ENCODE data around the gene FUT7. TPM values are rescaled to one million over a fixed set of nuclear protein-coding genes. Genes with fewer than 3 reads are reported as not detected.

FUT7 gene
- total and polyA plus RNA-seq, 2 of the 8 experiments (the other 6 are each of a cell fraction or from before 2014, with no cell fraction given) = not detected

- TF ChIP-seq CHD7 (IDR thresholded peaks at IDR 0.05; ENCODE audit: insufficient replicate concordance, low read length) (no peak), FOSL1 (IDR thresholded peaks at IDR 0.05; ENCODE audit: insufficient read depth, low read depth, low read length) (no peak), SP2 (IDR thresholded peaks at IDR 0.05; ENCODE audit: low read length) (no peak), JUN (IDR thresholded peaks at IDR 0.05; ENCODE audit: low read depth, low read length) (no peak), SAP30 (IDR thresholded peaks at IDR 0.05; ENCODE audit: insufficient read depth, insufficient replicate concordance, low read length) (no peak), CHD1 (IDR thresholded peaks at IDR 0.05; ENCODE audit: low read depth, low read length) (no peak), BCL11A (IDR thresholded peaks at IDR 0.05; ENCODE audit: low read depth in 2 of 2, low read length in 2 of 2) (no peak), GTF2F1 (IDR thresholded peaks at IDR 0.05; ENCODE audit: borderline replicate concordance, low read depth, low read length) (no peak), CBX5 (IDR thresholded peaks at IDR 0.05; ENCODE audit: low read depth, low read length) (no peak), GABPA (IDR thresholded peaks at IDR 0.05; ENCODE audit: borderline replicate concordance, insufficient read depth, low read length) (no peak), CBX8 (IDR thresholded peaks at IDR 0.05; ENCODE audit: borderline replicate concordance, low read depth, low read length) (no peak), BACH1 (IDR thresholded peaks at IDR 0.05; ENCODE audit: low read length) (no peak), BRCA1 (IDR thresholded peaks at IDR 0.05; ENCODE audit: low read depth, low read length) (no peak)
Measured at GRCh38 chr9:137026384-137026783, 5.5 kb downstream of the FUT7 start (continued).
